C4-2B (cell line): ENCODE results near the gene CAMKK2.

Experiments used
- CTCF ChIP-seq: fragments of 450-650 bp; conservative IDR thresholded peaks from 2 replicates; pipeline ENCODE4 v1.5.1; 2017; ENCODE audit warnings: mild to moderate bottlenecking
- ZFX ChIP-seq: fragments of 450-650 bp; IDR thresholded peaks from 2 replicates; pipeline ENCODE4 v1.6.1; 2017

GRCh38 chr12:121205491-121205890, 91.0 kb downstream of the CAMKK2 start:
- no peak for TF ChIP-seq CTCF
- TF ChIP-seq ZFX = no peak
